HG03175 (cell line): ENCODE measurements around the gene RRAGB.
A peak's percentile ranks its signal among the peaks of the same experiment; 100 is the strongest.
"Not testable (repeated sequence)": the region's sequence is repeated elsewhere in the genome, so short reads cannot be mapped to it uniquely, and the experiment has no call there.

Experiments
- ATAC-seq: cut with Tn5 transposase; IDR thresholded peaks from one replicate; pipeline ENCODE4 v1.9.1; 2021; ENCODE audit warnings: mild to moderate bottlenecking, moderate library complexity; ENCODE audit not compliant: unreplicated experiment

The RRAGB gene

DNA sequence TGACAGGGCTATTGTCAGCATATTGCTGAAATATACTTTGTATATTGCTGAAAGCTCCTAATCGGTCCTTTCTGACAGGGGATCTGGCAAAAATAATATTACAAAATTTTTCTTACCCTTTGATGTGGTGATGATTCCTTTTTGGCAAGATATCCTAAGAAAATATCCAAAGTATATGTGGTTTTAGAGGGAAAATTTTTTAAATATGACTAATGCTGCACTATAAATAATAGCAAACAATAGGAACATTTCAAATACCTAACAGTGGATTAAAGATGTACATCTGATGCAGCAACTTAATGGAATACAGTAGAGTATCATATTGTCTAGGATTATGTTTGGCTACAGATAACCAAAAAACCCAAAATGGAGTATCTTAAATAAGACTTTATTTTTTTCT is 49.6 kb downstream of the RRAGB start:
- no peak for ATAC-seq

DNA sequence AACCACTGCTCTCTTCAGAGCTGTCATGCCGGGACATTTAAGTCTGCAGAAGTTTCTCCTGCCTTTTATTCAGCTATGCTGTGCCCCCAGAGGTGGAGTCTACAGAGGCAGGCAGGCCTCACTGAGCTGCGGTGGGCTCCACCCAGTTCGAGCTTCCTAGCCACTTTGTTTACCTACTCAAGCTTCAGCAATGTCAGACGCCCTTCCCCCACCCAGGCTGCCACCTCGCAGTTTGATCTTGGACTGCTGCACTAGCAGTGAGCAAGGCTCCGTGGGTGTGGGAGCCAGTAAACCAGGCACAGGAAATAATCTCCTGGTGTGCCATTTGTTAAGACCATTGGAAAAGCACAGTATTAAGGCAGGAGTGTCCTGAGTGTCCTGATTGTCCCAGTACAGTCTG is 56.9 kb downstream of the RRAGB start:
- not testable (repeated sequence) for ATAC-seq

DNA sequence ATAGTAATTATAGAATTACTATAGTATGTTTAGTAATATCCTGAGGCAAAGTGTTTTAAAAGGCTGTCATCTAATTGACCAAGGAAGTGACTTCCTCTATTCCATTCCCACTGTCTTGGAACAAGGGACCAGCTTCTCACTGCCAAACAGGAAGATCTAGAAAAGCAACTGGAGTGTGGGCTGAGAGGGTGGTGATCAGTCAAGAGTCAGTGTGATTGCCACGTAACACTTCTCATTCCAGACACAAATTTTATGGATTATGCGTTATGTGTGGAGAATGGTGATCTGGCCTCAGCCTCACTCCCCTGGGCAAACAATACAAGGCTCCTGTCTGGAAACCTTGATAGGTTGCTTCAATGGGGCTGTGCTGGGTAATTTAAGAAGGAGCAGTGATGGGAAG is 60.0 kb downstream of the RRAGB start:
- no peak for ATAC-seq

DNA sequence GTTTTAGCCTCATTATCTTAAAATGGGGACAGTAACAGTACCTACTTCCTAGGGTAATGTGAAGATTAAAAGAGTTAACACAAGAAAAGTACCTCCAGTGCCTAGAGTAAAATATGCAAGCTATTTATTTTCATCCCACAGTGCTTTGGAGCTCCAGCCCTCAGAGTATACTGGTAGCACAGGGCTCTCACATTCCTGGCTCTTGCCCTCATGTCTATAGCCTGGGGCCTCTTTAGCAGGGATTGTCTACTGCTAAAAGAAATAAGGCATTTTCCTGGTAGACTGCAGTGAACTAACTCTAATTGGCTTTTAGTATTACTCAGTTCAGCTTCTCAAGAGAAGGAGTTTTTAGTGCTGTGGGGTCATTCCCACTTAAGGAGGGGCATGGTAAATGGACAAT is 60.8 kb downstream of the RRAGB start:
- ATAC-seq = no peak

DNA sequence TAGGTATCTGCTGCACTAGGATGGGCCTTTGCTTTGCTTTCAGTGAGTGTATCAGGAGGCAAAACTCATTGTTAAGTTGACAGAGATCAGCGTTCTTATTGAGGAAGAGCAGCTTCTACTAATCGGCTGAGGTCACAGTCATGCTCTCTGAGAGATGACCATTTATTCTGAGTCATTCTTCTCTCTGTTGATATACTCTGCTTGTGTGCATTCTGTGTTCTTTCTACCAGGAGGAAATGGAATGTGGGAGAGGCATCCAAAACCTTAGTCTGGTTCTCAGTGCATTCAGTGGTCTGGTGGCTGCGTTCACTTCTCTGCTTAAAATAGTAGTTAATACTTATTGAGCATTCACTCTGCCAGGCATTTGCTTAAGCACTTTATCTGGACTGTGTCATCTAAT is 66.2 kb downstream of the RRAGB start:
- ATAC-seq = no peak

DNA sequence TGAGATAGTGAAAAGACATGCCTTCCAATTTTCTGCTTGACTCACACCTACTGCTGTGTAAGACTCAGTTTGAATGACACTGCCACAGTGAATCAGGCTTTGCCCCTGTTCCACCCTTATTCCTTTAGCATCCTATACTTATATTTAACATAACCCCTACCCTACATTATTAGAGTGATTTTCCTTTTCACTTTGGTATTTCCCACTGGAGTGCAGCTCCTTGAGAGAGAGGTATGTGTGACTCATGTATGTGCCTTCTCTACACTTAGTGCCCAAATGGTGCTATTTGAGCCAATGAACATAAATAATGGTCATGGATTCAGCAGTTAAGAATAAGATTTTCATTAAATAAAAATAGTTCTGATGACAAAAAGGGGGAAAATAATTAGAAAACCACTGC is 69.5 kb downstream of the RRAGB start:
- no peak for ATAC-seq

DNA sequence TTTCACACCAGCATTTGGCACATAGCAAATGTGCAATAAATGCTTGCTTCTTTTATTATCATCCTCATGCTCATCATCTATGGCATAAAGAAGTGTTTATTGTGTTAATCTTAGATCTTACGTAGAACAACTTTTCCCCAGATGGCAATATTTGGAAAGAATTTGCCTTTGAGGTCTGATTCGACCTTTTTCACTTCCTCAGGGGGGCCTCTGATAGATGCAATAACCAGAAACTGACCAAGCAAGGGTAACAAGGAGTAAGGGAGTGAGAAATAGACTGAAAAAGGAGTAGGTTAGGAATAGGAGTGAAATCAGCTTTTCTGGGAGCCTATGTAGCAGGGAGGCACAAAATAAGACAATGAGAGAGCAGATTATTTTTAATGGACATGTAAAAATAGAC is 70.2 kb downstream of the RRAGB start:
- no peak for ATAC-seq

DNA sequence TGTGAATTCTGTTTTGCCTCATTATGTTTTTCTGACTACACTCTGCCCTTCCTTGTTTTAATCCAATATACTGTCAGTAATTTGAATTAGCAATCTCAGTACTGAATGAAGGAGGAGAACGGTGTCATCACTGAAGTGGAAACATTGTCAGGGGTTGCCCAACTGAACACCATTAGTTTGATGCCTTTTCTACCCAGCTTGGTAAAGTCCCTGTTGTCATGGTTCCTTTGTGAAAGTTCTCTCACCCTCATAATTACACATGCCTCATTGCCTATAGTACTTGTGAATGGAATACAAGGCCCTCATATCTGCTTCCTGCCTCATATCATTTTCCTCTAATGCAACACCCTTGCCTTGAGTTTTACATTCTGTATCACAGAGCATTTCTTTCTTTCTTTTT is 76.9 kb downstream of the RRAGB start:
- peak; percentile 84 for ATAC-seq

DNA sequence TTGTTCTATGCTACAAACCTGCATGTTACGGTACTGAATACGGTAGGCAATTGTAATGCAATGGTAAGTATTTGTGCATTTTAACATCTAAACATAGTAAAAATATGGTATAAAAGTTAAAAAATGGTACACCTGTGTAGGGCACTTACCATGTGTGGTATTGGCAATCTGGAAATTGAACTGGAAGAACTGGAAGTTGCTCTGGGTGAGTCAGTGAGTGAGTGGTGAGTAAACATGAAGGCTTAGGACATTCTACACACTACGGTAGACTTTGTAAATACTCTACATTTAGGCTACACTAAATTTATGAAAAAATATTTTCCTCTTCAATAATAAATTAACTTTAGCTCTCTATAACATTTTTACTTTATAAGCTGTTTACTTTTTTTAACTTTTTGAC is 78.9 kb downstream of the RRAGB start:
- no peak for ATAC-seq

DNA sequence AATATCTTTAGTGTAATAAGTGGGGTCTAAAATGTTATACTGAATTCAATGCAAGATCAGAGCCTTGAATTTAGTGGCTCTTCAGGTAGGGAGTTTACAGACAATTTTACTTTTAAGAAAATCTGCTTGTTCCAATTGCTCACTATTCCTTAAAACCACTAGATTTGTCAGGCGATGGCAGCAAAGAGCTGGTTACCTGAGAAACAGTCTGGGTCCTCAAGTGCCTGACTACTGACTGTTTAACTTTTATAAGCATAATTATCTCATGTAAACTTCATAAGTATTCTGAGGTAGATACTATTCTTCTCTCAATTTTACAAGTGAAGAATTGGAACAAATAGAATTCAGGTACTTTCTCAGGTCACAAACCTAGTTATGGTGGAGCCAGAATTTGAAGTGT is 84.3 kb downstream of the RRAGB start:
- ATAC-seq = no peak
